ENCODE data around the gene SLCO2B1. TPM values are rescaled to one million over a fixed set of nuclear protein-coding genes. Genes with fewer than 3 reads are reported as not detected.

Gene SLCO2B1
- total RNA-seq, 1 donor from 2014 or later, result 10.7 TPM

DNA sequence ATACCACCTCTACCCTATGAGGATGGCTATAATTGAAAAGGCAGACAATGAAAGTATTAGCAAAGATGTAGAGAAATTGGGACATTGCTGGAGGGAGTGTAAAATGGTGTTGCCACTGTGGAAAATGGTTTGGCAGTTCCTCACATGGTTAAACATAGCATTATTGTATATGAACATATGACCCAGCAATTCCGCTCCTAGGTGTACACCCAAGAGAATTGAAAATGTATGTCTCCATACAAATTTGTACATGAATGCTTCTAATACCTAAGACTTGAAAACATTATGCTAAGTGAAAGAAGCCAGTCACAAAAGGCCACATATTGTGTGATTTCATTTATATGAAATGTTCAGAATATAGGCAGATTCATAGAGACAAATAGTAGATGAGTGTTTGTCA, 10.0 kb downstream of the SLCO2B1 start:
- peak in 1 of 2 donors; percentile 17 for DNase-seq (ENCODE audit: low read depth in 2 of 2)

- DNase-seq (ENCODE audit: low read depth in 2 of 2), result peak in 1 of 2 donors; percentile 76
These were observed 10.7 kb downstream of the SLCO2B1 start for GRCh38 chr11:75161506-75162095.

- DNase-seq (ENCODE audit: low read depth in 2 of 2), result no peak
These were observed 12.0 kb downstream of the SLCO2B1 start for GRCh38 chr11:75162954-75163353.

GRCh38 chr11:75163921-75164849, 13.3 kb downstream of the SLCO2B1 start:
- DNase-seq (ENCODE audit: low read depth in 2 of 2), result no peak

DNA sequence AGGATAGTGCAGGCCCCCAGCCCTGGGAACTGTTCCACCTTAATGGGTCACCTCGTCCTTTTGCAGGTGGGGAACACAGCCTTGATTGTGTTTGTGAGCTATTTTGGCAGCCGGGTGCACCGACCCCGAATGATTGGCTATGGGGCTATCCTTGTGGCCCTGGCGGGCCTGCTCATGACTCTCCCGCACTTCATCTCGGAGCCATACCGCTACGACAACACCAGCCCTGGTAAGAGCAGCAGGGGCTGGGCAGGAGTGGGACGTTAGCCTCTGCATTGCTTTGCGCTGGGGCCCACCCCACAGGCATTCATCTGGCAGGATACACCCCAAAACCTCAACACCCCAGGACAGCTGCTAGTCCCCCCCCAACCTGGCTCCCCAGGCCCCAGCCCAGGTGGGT, 14.8 kb downstream of the SLCO2B1 start:
- no peak for DNase-seq (ENCODE audit: low read depth in 2 of 2)

GRCh38 chr11:75166791-75167190, 15.9 kb downstream of the SLCO2B1 start:
- no peak for DNase-seq (ENCODE audit: low read depth in 2 of 2)

- DNase-seq (ENCODE audit: low read depth in 2 of 2), result no peak
These were observed 16.7 kb downstream of the SLCO2B1 start for GRCh38 chr11:75167617-75168016.

DNA sequence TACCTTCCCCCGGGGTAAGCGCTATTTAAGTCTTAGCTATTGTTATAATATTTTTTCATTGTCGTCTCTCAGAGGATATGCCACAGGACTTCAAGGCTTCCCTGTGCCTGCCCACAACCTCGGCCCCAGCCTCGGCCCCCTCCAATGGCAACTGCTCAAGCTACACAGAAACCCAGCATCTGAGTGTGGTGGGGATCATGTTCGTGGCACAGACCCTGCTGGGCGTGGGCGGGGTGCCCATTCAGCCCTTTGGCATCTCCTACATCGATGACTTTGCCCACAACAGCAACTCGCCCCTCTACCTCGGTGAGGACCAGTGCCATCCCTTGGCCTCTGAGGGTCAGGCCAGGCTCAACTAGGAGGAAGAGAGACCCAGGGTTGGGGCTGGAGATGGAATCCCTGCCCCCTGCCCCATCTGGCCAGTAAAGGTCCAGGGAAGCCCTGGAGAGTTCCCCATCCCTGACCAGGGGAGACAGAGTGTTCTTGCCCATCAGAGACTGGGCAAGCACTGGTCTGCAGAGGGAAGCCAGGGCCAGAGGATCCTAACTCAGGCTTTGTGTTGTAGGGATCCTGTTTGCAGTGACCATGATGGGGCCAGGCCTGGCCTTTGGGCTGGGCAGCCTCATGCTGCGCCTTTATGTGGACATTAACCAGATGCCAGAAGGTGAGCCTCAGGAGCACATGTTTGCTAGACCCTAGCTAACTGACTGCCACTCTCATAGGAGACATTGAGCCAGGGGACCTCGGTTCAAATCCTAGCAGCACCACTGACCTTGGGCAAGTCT, 18.4 kb downstream of the SLCO2B1 start:
- no peak for DNase-seq (ENCODE audit: low read depth in 2 of 2)

DNA sequence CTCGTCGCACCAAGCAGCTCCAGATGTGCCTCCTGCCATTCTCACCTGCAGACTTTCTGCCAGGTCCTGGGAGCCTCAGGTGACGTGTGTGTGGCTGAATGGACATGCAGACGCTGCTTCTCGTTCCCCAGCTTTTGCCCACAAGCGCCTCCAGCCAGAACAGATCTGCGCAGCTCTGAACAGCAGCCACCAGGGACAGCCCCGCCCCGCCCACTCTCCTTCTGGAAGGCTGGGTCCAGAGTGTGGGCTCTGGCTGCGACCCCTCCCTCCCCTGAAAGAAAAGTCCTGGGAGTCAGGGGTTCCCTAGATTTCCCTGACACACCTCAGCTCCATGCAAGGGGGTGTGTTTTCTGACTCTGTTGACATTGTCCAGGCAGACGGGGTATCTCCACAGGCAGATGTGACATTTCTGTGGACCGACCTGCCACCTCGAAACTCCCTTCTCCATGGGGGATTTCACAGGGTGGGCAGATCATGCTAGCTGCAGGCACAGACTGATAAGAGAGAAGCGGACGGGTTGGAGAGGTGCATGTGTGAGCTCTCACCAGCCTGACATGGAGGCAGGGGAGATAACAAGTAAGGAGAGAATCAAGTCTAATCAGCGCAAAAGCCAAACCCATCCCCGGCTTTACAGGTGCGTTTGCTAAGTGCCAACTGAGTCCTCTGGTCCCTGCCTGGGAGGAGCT, 19.8 kb downstream of the SLCO2B1 start:
- DNase-seq (ENCODE audit: low read depth in 2 of 2), result no peak

DNA sequence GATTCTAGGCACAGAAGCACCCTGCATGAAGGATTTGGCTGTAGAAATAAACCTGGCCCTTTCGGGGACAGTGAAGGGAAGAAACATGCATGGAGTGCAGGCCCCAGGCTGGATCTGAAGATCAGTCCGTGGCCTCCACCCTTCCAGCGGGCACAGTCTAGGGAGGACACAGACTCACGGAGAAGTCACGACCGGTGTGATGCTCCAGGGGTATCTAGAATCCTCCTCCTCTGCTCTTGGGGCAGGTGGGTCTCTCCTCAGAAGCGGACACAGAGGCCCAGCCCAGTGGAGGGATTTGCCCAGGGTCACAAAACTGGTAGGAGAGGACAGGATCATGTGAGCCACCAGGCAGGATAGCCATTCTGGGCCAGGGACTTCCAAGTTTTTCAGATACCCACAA, 22.4 kb downstream of the SLCO2B1 start:
- no peak for DNase-seq (ENCODE audit: low read depth in 2 of 2)

GRCh38 chr11:75174781-75175370, 24.0 kb downstream of the SLCO2B1 start:
- DNase-seq (ENCODE audit: low read depth in 2 of 2), result no peak

- no peak for DNase-seq (ENCODE audit: low read depth in 2 of 2)
These were observed 31.8 kb downstream of the SLCO2B1 start for GRCh38 chr11:75182664-75183063.

DNA sequence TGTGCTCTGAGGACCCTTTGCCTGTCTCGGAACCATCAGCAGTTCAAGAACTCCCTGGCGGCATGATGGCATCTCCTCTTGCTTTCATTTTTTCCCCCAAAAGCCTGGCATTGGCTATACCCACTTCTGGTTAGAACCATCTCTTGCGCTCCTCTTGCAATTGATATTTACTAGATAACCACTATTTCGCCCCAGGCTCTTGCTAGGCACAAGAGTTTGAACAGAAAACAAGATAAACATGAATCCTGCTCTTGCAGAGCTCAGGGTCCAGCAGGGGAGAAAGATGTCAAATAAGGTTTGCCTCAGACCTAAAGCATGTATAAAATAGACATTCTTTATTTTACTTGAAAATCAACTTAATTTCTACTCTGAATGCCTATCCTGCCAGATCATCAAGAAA, 33.1 kb downstream of the SLCO2B1 start:
- DNase-seq (ENCODE audit: low read depth in 2 of 2), result no peak

DNA sequence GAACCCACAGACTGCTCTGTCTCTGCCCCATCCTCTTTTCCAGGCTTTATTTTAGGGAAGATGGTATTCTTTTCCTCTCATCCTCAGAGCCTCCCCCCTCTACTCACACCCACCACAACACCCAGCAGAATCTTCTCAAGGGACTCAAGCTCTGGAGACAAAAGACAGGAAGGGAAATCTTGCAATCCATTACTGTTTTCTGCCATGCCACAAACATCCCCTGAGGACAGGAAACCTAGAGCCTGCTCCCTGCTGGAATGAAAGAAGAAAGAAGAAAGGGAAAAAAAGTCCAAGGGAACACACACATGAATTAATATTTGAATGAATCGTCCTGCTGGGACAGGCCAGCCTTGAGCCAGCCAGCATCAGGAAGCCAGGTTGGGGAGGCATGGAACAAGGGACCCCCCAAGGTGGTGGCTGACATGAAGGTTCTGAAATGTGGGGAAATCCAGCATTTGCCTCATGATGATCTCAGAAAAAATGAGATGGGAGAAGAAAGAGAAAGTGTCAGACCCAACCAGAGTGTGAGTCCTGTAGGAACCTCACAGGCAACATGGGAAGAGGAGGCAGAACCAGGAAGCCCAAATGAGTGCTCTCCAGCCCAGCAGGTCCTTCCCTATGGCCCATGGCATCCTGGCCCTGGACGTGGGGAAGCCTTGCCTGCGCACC, 34.0 kb downstream of the SLCO2B1 start:
- DNase-seq (ENCODE audit: low read depth in 2 of 2), result no peak

GRCh38 chr11:75185866-75186265, 35.0 kb downstream of the SLCO2B1 start:
- no peak for DNase-seq (ENCODE audit: low read depth in 2 of 2)

DNA sequence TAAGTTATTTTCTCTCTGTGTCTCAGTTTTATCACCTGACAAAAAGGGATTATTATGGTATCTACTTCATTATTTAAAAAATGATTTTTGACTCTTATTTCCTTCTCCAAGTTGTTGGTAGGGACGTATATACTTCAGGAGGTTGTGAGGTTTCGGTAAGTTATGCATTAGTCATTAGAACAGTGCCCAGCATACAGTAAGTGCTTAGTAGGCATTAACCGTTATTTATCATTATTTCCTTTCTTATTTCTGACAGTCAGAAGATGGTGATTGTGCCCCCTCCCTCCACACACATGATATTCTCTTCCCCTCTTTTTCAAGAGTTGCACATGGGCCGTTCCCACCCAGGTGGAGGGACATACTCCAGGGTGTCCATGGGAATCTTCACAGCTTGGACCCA, 36.1 kb downstream of the SLCO2B1 start:
- DNase-seq (ENCODE audit: low read depth in 2 of 2), result no peak

GRCh38 chr11:75188671-75189070, 37.8 kb downstream of the SLCO2B1 start:
- DNase-seq (ENCODE audit: low read depth in 2 of 2), result no peak

GRCh38 chr11:75189108-75189507, 38.2 kb downstream of the SLCO2B1 start:
- no peak for DNase-seq (ENCODE audit: low read depth in 2 of 2)

DNA sequence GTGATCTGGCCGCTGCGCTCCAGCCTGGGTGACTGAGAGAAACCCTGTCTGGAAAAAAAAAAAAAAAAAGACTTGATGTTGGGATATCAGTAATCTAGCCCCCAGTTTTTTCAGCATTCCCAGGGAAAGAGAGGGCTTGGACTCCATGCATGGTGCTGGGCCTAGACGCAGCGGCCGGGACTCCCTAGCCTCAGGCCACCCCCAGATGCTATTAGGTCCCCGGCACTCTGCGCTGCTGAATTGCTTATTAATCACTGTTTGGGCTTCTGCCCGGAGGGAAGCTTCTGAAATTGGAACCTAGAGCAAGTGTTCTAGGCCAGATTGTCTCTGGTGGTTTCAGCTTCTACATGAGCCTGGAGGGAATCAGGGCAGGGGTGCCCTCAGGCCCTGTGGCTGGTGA, 39.0 kb downstream of the SLCO2B1 start:
- DNase-seq (ENCODE audit: low read depth in 2 of 2), result no peak

DNA sequence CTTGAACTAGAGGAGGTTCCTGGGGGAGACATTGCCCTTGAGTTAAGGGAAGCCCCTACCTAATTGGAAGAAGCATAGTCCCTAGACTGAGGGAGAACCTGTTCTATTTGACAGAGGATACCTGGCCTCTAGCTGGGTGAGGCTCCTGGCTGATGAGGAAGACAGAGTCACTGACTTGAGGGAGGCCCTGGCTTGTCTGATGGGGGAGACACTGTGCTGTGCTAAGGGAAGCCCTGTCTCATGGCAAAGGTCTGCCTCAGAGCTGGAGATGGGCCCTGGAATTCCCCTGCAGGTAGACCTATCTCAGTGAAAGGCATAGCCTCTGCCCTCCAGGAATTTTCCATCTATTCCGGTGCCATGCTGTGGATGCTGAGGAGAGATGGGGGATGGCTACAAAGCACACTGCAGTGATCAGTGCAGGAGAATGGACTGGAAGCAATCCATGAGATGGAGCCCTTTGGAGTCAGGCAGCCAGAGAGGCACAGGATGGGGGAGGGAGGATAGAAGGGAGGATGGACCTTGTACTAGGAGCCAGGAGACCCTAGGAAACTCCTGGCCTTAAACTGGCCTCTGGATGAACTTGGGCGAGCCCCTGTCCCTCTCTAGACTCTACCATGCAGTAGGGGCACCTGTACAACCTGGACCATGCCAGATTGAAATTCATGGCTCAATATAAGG, 39.9 kb downstream of the SLCO2B1 start:
- peak in 1 of 2 donors; percentile 10 for DNase-seq (ENCODE audit: low read depth in 2 of 2)
